H1 (cell line): ENCODE measurements around the gene C15orf62.

Source experiments
- CHD1 ChIP-seq: IDR thresholded peaks from 2 replicates; pipeline ENCODE4 v1.6.1; 2012; ENCODE audit warnings: low read depth, low read length, improper control_type of control experiment
- KDM4A ChIP-seq: IDR thresholded peaks from one replicate; pipeline ENCODE4 v1.7.1; 2012; ENCODE audit warnings: low read depth, mild to moderate bottlenecking, moderate library complexity, low read length, inconsistent platforms; ENCODE audit not compliant: severe bottlenecking
- SP1 ChIP-seq: IDR thresholded peaks from 2 replicates; pipeline ENCODE4 v1.6.1; 2011; ENCODE audit warnings: low read depth, low read length
- ZNF274 ChIP-seq: IDR thresholded peaks from 2 replicates; pipeline ENCODE4 v1.7.0; 2012; ENCODE audit warnings: low read length, borderline replicate concordance; ENCODE audit errors: extremely low read depth
- TF ChIP-seq, protein P1 (sequence below), 3 experiments: IDR thresholded peaks; 1 replicate in 2 of 3; 2 replicates in 1 of 3; pipeline versions ENCODE4 v1.5.1 to v1.6.1; 2011; ENCODE audit warnings: low read length in 3 of 3, mild to moderate bottlenecking in 3 of 3, inconsistent platforms in 2 of 3, low read depth in 1 of 3, moderate library complexity in 1 of 3; ENCODE audit not compliant: insufficient read depth in 1 of 3; ENCODE audit errors: control extremely low read depth in 1 of 3

DNA sequence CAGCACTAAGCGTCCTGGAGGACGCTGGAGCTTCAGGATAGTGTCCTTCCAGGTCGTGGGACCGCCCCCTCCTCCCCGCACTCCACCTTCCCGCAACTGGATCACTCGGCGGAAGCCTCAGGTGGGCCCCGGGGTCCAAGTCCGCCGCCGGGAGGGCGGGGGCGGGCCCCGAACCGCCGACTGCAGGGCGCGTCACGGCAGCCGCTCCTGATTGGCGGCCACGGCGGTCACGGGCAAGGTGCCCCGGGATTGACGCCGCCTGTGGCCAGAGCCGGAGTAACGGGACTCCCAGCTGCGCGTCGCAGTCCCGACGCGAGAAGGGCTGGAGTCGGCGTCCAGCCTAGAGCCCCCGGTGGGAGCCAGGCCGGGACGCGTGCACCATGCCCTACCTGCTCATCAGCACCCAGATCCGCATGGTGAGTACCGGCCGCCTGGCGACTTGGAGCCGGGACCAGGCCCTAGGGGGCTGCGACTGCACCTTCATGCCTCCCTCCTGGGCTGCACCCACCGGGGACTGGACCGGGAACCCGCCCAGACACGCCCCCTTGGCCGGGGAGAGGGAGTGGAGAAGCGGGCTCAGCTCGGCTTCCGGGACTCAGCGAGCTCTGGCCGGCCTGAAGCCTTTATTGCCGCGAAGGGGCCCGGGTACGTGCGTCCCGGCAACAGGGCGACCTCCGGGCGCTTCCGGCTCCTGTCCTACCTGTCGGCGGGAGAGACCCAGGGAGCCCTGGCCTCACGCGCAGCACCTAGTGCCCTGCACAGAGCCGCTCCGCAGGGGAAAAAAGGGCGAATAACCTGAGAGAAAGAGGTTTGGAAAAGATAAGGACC lies 5.8 kb upstream of the C15orf62 start, which contains the start of gene GCHFR:
- TF ChIP-seq KDM4A (peak; percentile 91), SP1 (no peak), CHD1 (no peak), ZNF274 (no peak)
- TF ChIP-seq, protein P1, sequence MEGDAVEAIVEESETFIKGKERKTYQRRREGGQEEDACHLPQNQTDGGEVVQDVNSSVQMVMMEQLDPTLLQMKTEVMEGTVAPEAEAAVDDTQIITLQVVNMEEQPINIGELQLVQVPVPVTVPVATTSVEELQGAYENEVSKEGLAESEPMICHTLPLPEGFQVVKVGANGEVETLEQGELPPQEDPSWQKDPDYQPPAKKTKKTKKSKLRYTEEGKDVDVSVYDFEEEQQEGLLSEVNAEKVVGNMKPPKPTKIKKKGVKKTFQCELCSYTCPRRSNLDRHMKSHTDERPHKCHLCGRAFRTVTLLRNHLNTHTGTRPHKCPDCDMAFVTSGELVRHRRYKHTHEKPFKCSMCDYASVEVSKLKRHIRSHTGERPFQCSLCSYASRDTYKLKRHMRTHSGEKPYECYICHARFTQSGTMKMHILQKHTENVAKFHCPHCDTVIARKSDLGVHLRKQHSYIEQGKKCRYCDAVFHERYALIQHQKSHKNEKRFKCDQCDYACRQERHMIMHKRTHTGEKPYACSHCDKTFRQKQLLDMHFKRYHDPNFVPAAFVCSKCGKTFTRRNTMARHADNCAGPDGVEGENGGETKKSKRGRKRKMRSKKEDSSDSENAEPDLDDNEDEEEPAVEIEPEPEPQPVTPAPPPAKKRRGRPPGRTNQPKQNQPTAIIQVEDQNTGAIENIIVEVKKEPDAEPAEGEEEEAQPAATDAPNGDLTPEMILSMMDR (IDR thresholded peaks at IDR 0.05; ENCODE audit: control extremely low read depth in 1 of 3, insufficient read depth in 1 of 3, low read depth in 1 of 3, low read length in 3 of 3), result peak; percentile 26 to 30 (median 29)
